Skeletal muscle satellite cell (primary cell): ENCODE measurements around the gene NPPC.

ENCODE experiments used
- H3K27me3 ChIP-seq: 2 replicates; pipeline ENCODE4 v1.7.0; 2013; ENCODE audit warnings: low read length; ENCODE audit not compliant: control insufficient read depth, insufficient read depth
- H3K36me3 ChIP-seq: 2 replicates; pipeline ENCODE4 v1.7.0; 2013; ENCODE audit warnings: mild to moderate bottlenecking, control low read depth, low read length; ENCODE audit not compliant: insufficient read depth
- H3K4me1 ChIP-seq: 2 replicates; pipeline ENCODE4 v1.7.0; 2013; ENCODE audit warnings: low read length; ENCODE audit not compliant: control insufficient read depth, insufficient read depth
- H3K4me2 ChIP-seq: 2 replicates; pipeline ENCODE4 v1.7.0; 2013; ENCODE audit warnings: mild to moderate bottlenecking, low read length
- H3K4me3 ChIP-seq: 2 replicates; pipeline ENCODE4 v1.7.0; 2013; ENCODE audit warnings: low read length
- H3K9ac ChIP-seq: 2 replicates; pipeline ENCODE4 v1.7.0; 2013; ENCODE audit warnings: mild to moderate bottlenecking, low read depth, low read length, moderate library complexity
- H3K9me3 ChIP-seq: replicated peaks from 2 replicates; pipeline ENCODE4 v1.7.0; 2013; ENCODE audit warnings: mild to moderate bottlenecking, control low read depth, low read length

Gene NPPC

DNA sequence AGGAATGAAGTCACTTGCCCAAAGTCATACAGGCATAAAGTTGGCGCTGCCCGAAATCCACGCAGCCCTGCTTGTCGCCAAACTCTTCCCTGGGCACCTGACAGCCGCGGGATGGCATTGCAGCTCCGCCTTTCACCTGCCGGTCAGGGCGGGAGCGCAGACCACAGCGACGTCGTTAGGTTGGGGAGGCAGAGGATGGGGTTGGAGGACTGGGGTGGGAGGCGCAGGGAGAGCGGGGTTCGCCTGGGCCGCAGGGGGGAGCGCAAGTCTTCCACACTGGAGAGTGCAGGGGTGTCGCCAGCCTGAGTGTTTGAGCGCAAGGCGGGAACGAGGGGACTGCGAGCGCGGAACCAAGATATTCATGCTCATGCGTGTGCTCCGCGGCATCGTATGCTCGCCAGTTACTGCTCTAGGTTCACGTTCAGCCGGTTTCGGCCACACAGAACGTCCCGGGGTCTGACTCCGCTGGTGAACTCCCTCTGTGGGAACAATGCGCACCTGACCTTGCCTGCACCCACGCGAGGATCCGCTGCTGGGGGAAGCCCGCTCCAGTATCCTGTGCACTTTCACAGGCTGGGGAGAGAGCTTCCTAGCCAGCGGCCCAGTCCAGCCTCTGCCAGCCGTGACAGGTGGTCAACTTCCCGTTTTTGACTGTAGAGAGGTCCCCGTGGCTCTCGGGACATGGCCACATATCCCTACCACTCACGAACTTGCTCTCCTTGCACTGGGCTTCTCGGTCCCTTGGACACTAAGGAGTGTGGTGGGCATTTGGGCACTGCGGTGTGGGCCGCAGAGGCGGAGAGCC is 767 bp upstream of the NPPC start:
- peaks cover under 1% of the 10 kb centered on the region for H3K9me3 ChIP-seq
- peak overlapping the region; percentile 67 for H3K4me3 ChIP-seq
- peaks cover 97% of the 10 kb centered on the region for H3K27me3 ChIP-seq
- peak overlapping the region; percentile 98 for H3K4me2 ChIP-seq
- no peaks in the 10 kb centered on the region for H3K36me3 ChIP-seq
- peaks cover 20% of the 10 kb centered on the region for H3K4me1 ChIP-seq
- no peak overlapping the region for H3K9ac ChIP-seq

DNA sequence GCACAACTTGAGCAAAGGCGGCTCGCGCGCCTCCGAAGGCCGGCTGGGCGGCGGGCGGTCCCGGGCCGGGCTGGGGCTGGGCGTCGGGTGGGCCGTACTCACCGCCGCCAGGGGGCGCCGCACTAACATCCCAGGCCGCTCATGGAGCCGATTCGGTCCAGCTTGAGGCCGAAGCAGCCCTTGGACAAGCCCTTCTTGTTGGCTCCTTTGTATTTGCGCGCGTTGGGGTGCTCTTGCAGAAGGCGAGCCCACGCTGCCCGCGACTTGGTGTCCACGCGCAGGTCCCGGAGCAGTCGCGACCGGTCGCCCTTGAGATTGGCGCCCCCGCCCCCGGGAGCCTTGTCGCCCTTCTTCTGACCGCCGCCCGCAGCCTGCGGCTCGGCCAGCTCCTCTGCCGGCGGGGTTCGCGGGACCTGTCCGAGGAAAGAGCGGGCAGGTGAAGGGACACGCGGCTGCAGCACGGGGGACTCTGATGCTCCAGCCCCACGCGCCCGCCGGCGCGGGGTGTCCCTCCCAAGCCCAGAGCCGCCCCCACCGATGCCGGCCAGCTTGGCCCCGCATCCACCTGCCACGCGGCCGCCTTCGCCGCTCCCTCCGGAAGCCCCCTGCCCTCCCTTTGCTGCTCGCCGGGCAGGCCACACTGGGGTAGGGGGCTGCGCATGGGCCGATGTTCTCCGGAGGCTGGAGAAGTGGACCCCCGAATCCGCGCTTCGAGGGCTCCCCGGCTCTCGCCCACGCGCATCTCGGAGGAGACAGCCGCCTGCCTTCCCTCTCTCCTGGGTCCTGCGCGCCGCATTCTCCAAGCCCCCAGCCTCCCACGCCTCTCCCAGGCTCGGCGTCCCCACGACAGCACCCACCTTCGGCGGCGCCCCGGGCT is 655 bp downstream of the NPPC start:
- Histone ChIP-seq H3K9ac (no peak overlapping the region), H3K9me3 (no peaks in the 10 kb centered on the region), H3K4me2 (peak overlapping the region; percentile 98), H3K36me3 (no peaks in the 10 kb centered on the region), H3K4me1 (peaks cover 20% of the 10 kb centered on the region), H3K4me3 (peak overlapping the region; percentile 67), H3K27me3 (peaks cover 83% of the 10 kb centered on the region)

DNA sequence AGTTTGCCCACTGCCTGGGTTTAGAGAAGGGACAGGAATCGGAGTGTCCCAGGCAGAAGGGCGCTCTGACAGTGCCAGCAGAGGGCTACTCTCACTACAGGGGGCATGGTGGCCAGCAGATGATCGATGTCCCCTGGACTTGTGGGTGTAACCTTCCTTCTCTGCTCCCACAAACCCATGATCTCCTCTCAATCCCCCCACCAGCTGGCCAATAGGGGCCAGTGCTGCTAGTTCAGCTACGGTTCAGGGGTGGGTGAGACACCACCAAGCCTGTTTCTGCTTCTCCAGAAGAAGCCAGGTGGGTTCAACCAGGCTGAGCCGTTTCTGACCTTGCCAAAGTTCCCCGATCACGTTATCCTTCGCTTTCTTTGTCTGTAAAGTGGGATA is 1.3 kb downstream of the NPPC start:
- H3K9ac ChIP-seq = no peak overlapping the region
- H3K4me1 ChIP-seq = peaks cover 20% of the 10 kb centered on the region
- H3K4me2 ChIP-seq = peak overlapping the region; percentile 98
- no peaks in the 10 kb centered on the region for H3K36me3 ChIP-seq
- H3K4me3 ChIP-seq = peak overlapping the region; percentile 53
- H3K27me3 ChIP-seq = peaks cover 83% of the 10 kb centered on the region
- no peaks in the 10 kb centered on the region for H3K9me3 ChIP-seq

DNA sequence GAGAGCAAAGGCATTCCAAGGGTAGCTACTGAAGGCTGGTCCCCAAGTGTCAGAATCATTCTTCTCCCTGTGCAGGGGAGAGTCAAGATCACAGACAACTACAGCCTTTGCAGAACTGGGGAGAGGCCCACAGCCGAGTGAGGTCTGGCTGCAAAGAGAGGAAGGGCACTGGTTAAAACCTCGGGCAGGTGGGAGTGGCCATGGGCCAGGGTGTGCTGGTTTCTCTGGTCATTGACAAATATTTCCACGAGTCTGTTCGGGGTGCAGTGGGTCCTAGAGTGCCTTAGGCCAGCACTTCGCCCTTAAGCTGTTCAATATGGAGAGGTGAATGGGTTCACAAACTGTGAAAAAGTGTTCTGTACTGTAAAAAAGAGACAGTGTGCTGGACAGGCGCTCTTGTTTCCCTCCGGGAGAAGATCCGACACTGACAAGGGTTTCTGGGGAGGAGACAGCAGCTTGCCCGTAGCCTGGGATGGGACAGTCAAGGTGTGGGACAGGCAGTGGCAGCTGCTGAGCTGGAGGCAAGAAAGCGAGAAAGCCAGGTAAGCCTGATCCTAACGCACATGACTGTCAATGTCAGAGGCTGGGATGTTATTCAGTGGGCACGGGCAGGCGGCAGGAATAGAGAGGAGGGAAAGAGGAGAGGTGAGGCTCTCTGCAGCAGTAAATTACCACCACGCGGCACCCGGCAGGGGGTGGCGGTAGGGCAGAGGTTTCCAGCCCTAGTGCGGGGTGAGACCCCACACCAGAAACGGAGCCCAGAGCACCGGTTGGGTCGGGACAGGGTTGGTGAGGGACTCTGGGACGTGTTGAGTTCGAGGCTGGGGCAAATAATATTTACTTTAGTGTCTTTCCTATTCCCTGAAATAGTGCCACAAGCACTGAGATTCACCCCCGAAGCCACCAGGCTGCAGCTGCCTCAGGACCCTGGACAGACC is 2.0 kb downstream of the NPPC start:
- H3K4me2 ChIP-seq = peak overlapping the region; percentile 98
- no peaks in the 10 kb centered on the region for H3K36me3 ChIP-seq
- H3K4me1 ChIP-seq = peaks cover 20% of the 10 kb centered on the region
- no peaks in the 10 kb centered on the region for H3K9me3 ChIP-seq
- no peak overlapping the region for H3K9ac ChIP-seq
- H3K27me3 ChIP-seq = peaks cover 82% of the 10 kb centered on the region
- H3K4me3 ChIP-seq = no peak overlapping the region

DNA sequence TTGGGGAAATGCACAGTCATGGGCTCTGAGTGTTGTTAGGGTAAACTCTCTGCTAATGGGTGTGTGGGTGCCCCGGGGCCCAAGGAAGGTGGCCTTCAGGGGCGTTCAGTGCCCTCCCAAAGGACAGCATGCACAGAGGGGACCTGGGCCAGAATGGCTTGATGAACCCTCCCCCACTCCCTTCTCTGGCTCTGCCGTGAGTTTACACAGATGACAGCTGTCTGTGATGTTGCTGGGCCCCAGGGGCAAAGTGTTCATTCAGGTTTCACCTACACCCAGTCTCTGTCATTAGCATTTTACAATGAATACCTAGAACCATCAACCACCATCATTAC is 3.2 kb downstream of the NPPC start:
- Histone ChIP-seq H3K36me3 (no peaks in the 10 kb centered on the region), H3K4me3 (no peak overlapping the region), H3K9ac (no peak overlapping the region), H3K27me3 (peaks cover 77% of the 10 kb centered on the region), H3K9me3 (no peaks in the 10 kb centered on the region), H3K4me1 (peaks cover 20% of the 10 kb centered on the region), H3K4me2 (no peak overlapping the region)

DNA sequence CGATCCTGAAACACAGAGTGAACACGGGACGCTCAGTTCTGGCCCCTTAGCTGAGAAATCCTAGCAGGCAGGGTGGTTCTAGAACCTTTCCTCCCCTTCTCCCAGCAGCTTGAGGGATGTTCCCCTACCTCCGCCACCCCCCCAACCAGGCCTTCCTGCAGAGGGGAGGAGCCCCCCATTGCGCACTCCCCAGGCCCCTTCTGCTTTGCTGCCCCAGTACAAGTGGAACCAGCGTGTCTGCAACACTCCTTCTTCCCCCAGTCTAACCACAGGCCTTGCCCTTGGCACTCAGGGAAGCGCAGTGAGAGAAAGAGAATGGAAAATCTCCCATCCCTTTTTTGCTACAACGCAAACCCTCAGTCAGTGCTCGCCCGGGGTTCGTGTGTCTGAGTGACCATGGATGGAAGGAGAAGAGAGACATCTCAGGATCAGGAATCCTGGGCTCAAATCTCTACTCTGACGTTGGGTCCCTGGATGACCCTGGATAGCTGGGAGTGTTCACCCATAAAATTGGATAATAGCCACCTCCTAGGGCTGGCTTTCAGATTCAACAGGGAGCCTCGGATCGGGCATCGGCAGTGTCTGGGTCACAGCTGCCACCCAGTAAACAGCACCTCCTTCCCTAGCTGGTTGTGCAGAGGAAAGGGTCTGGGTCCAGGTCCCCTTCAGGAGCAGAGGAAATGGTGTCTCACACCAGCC is 3.7 kb downstream of the NPPC start:
- Histone ChIP-seq H3K9me3 (no peaks in the 10 kb centered on the region), H3K4me2 (no peak overlapping the region), H3K36me3 (no peaks in the 10 kb centered on the region), H3K9ac (no peak overlapping the region), H3K27me3 (peaks cover 77% of the 10 kb centered on the region), H3K4me3 (no peak overlapping the region), H3K4me1 (peaks cover 20% of the 10 kb centered on the region)

DNA sequence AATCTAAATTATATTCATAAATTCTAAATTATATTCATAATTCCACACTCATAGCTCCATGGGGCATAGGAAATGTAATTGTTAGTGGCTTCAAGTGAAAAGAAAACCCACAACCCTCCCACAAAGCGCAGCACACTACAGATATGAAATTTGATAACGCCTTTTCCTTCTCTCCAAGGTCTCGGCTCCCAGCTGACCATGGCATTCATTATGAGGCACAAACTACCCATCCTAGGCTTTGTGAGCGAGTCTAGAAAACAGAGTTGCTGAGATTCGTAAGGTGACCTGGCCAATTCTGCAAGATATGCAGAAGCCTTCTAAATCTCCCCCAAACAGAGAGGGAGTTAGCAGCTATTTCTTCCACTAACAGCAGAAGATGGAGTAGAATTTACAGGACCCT is 5.4 kb downstream of the NPPC start:
- H3K9ac ChIP-seq = no peak overlapping the region
- peaks cover 74% of the 10 kb centered on the region for H3K27me3 ChIP-seq
- H3K36me3 ChIP-seq = no peaks in the 10 kb centered on the region
- peaks cover 10% of the 10 kb centered on the region for H3K4me1 ChIP-seq
- H3K9me3 ChIP-seq = no peaks in the 10 kb centered on the region
- no peak overlapping the region for H3K4me3 ChIP-seq
- H3K4me2 ChIP-seq = no peak overlapping the region

DNA sequence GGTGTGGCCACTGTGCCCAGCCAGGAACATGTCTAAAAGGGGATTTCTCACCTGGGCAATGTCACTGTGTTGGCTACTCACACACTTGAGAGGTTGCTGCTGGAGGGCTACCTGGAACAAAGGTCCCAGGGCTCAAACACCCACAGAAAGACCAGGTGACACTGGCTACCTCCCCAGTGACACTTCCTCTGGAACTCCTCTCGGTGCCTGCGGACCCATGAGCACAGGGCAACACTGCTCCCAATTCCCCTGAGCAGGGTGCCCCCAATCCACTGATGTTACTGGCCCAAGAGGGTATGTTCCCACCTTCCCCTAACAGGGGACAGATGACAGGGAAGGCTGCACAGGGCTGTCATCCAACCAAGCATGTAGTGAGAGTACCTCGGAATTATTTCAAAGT is 5.8 kb downstream of the NPPC start:
- Histone ChIP-seq H3K4me2 (no peak overlapping the region), H3K9ac (no peak overlapping the region), H3K27me3 (peaks cover 74% of the 10 kb centered on the region), H3K4me3 (no peak overlapping the region), H3K36me3 (no peaks in the 10 kb centered on the region), H3K4me1 (peaks cover 5% of the 10 kb centered on the region), H3K9me3 (no peaks in the 10 kb centered on the region)

DNA sequence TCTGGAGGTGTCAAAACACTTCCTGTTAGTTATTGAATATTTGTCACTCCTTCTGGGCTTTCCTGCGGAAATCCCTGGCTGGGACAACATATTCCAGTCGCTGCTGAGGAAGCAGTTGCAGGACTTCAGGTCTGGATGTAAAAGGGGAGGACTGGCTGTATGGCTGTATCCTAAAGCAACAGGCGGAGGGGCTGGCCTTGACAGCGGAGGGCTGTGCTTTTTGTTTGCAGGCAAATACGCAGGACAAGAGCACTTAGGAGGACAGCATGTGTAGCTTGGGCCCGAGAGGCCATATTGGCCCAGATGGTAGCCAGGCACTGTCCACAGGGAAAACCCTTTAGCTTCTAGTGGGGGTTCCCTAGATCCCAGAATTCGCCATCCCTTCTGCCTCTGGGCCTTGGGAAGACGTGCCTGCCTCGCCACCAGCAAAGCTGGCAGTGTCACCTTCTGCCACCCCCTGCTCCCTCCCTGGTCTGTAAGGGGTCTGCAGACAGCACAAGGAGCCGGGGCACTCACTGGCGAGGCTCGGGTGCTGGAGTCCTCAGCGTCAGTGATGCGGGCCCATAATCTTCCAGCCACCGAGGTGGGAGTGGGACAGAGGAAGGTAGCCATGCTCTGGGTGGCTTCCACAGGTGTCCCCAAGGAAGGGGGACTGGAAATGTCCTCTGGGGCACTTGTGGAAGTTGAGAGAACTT is 6.7 kb downstream of the NPPC start:
- no peaks in the 10 kb centered on the region for H3K9me3 ChIP-seq
- no peaks in the 10 kb centered on the region for H3K36me3 ChIP-seq
- H3K4me1 ChIP-seq = no peaks in the 10 kb centered on the region
- no peak overlapping the region for H3K4me3 ChIP-seq
- H3K27me3 ChIP-seq = peaks cover 68% of the 10 kb centered on the region
- no peak overlapping the region for H3K4me2 ChIP-seq
- no peak overlapping the region for H3K9ac ChIP-seq

DNA sequence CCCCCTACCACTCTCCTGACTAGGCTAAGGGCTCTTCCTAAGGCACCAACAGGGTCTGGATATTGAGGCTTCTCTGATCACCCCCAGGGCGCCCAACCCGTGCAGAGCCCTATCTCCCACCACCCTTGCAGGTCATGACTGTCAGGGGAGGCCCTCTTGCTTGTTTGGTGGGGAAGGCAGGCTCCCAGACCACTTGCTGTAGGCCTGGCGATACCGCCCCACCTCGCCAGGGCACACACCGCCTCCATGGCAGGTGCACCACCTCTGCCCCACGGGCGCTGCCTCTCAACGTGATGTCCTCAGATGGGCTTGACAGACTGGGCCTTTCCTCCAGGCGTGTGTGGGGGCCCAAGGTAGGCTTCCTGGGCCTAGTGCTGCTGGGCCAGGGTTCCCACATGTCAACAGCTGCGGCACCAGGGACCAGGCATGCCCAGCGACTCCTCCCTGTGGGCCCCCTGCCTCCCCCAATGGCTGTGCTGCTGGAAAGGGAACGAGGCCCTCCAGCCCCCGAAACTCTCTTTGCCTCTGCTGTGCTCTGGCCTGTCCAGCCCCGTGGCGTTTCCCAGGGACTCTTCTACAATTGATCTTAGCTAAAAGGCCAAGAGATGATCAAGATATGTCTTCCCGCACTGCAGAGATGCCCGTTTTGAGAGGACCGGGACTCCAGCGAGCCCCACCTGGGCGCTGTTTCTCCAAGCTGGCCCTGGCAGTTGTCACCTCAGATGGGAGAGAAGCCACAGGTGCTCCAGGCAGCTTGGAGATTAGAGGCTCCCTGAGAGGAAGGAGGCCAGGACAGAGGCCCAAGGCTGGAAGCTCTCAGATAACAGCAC is 7.5 kb downstream of the NPPC start:
- no peak overlapping the region for H3K9ac ChIP-seq
- H3K27me3 ChIP-seq = peaks cover 66% of the 10 kb centered on the region
- H3K4me3 ChIP-seq = no peak overlapping the region
- no peak overlapping the region for H3K4me2 ChIP-seq
- H3K9me3 ChIP-seq = no peaks in the 10 kb centered on the region
- no peaks in the 10 kb centered on the region for H3K36me3 ChIP-seq
- no peaks in the 10 kb centered on the region for H3K4me1 ChIP-seq
